Activated CD4-positive, alpha-beta memory T cell treated with anti-CD3 and anti-CD28 coated beads, Interleukin-2, amount 10 ng/mL, durations not matched to agents 7 days and 5 days (primary cell): ENCODE results near the gene ABHD14A. TPM values are rescaled to one million over a fixed set of nuclear protein-coding genes. Genes with fewer than 3 reads are reported as not detected.

Experiments
- CTCF ChIA-PET: fragments of 350-600 bp; sonication (Branson Sonifier 250); formaldehyde crosslinking; loops from one replicate; lab custom pipeline; 2021; ENCODE audit warnings: antibody characterized with exemption, inconsistent platforms; lab: Charles Lee
- POLR2A ChIA-PET: fragments of 350-600 bp; sonication (Branson Sonifier 250); formaldehyde crosslinking; loops from one replicate; lab custom pipeline; 2021; ENCODE audit warnings: antibody characterized with exemption; lab: Charles Lee
- DNase-seq: peaks from one replicate; pipeline ENCODE4 v3.0.0-alpha.2; 2020
- H3K27ac Mint-ChIP-seq: one replicate; pipeline ENCODE4 v1.8.0; 2021; ENCODE audit warnings: mild to moderate bottlenecking, mixed read lengths
- H3K27me3 Mint-ChIP-seq: one replicate; pipeline ENCODE4 v1.8.0; 2021; ENCODE audit warnings: mixed read lengths
- H3K36me3 Mint-ChIP-seq: one replicate; pipeline ENCODE4 v1.8.0; 2021; ENCODE audit warnings: low read depth, mixed read lengths
- H3K4me1 Mint-ChIP-seq: one replicate; pipeline ENCODE4 v1.8.0; 2021; ENCODE audit warnings: mixed read lengths
- H3K4me3 Mint-ChIP-seq: one replicate; pipeline ENCODE4 v1.8.0; 2021; ENCODE audit warnings: mild to moderate bottlenecking, mixed read lengths
- H3K9me3 Mint-ChIP-seq: one replicate; pipeline ENCODE4 v1.8.0; 2021; ENCODE audit warnings: mixed read lengths
- total RNA-seq, 2 experiments: library from RNA; stranded (reverse); gene quantifications; one replicate each; pipeline ENCODE4 v1.2.3, GENCODE V29; 2021

ABHD14A gene
- total RNA-seq, 2 experiments from 2014 or later, result 10.8 to 13.3 TPM

DNA sequence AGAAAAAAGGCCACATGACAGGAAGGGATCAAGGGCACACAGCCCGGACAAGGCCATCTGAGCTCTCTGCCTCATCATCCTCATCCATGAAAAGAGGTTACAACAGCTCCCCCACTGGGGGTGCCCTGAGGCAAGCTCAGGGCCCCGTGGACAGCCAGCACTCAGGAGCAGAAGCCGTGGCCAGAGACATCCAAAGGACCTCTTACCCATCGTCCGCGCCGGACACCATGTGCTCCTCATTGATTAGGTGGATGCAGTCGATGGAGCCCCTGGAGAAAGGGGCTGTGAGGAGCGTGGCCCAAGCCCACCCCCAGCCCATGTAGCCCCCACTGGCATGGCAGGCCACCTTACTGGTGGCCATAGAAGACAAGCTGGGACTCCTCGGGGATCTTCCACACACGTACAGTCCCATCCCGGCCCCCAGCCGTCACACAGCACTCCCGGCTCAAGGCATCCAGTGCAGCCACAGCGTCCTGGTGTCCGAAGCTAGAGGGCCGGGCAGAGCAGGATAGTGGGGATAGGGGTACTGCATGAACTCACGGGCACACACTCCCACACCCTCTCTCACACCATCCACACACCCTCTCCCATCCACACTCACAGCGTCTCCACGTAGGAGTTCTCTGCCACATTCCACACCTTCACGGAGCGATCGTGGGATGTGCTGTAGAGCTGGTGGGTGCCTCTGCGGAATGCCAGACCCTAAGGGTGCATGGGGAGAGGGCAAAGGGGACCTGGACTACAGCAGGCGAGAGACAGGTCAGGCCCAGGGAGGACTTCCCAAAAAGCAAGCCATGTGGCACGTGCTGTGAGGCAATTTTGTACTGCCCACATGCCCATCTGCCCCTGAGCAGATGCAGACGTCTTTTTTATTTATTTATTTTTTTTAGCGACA lies 39.6 kb upstream of the ABHD14A start:
- no peaks in the 10 kb centered on the region for H3K9me3 Mint-ChIP-seq
- POLR2A ChIA-PET, result interaction anchor here (0.6 kb wide), 1 partner anchor 317 kb away, joined by 3 read pairs; no protein-coding TSS in a partner anchor
- H3K36me3 Mint-ChIP-seq, result peaks cover 18% of the 10 kb centered on the region
- no peak overlapping the region for H3K4me3 Mint-ChIP-seq
- CTCF ChIA-PET, result interaction anchor here (0.8 kb wide), 1 partner anchor 8 kb away, joined by 3 read pairs; no protein-coding TSS in a partner anchor
- H3K27ac Mint-ChIP-seq, result no peak overlapping the region
- DNase-seq, result no peak
- H3K27me3 Mint-ChIP-seq, result no peaks in the 10 kb centered on the region
- peaks cover 9% of the 10 kb centered on the region for H3K4me1 Mint-ChIP-seq

DNA sequence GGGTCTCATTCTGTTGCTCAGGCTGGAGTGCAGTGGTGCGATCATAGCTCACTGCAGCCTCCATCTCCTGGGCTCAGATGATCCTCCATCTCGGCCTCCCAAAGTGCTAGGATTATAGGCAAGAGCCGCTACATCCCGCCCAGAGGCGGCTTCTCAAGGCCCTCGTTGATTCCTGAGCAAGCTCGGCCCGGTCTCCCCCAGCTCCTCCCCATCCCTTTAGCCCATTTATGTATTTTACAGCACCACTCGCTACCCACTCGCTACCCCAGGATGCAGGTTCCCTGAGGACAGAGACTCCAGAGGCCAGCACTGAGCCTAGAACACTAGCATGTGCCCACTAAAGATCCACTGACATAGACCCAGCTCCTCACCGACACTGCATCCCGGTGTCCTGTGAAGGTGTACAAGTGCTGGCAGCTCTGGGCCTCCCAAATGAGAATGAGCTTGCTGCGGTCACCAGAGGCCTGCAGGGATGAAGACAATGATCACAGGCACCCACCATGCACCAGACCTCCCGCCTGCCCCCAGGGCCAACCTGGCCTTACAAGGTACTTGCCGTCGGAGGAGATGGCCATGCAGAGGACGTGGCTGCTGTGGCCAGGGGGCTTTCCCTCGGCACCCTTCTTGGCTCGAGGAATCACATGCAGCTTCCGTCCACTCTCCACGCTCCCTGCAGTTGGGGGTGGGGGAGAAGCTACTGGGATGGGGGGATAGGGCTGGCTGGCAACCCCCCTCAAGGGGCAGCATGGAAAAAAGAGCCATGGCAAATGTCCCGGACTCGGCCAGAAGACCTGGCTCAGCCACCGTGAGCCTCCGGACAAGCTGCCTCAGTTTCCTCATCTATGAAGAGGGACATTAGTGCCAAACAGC lies 38.7 kb upstream of the ABHD14A start:
- Mint-ChIP-seq H3K9me3 (no peaks in the 10 kb centered on the region), H3K27ac (no peak overlapping the region), H3K4me1 (peaks cover 18% of the 10 kb centered on the region), H3K4me3 (no peak overlapping the region), H3K27me3 (no peaks in the 10 kb centered on the region), H3K36me3 (peaks cover 20% of the 10 kb centered on the region)
- DNase-seq, result no peak
- CTCF ChIA-PET, result interaction anchor here (0.5 kb wide), 1 partner anchor 9 kb away, joined by 4 read pairs; no protein-coding TSS in a partner anchor
- POLR2A ChIA-PET, result no interaction called here

DNA sequence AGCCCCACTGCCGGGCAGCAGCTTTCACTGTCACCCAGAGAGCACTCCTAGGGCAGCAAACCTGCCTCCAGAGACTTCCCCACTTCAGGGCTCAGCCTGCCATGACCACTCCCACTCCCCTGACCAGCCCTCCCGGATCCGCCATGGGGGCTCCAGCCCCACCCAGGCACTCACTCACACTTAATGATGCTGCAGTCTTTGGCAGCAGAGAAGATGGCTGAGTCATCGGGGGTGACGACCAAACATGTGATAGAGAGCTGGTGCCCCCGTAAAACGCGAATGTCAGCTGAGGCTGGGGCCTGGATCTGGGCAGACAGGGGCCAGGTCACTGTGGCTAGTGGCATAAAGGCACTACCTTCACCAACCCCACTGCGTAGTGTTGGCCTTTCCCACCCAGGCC lies 37.9 kb upstream of the ABHD14A start:
- ChIA-PET POLR2A (no interaction called here), CTCF (no interaction called here)
- H3K27me3 Mint-ChIP-seq, result no peaks in the 10 kb centered on the region
- peaks cover 22% of the 10 kb centered on the region for H3K4me1 Mint-ChIP-seq
- peaks cover 20% of the 10 kb centered on the region for H3K36me3 Mint-ChIP-seq
- H3K4me3 Mint-ChIP-seq, result no peak overlapping the region
- H3K27ac Mint-ChIP-seq, result no peak overlapping the region
- DNase-seq, result peak; percentile 1
- H3K9me3 Mint-ChIP-seq, result no peaks in the 10 kb centered on the region

DNA sequence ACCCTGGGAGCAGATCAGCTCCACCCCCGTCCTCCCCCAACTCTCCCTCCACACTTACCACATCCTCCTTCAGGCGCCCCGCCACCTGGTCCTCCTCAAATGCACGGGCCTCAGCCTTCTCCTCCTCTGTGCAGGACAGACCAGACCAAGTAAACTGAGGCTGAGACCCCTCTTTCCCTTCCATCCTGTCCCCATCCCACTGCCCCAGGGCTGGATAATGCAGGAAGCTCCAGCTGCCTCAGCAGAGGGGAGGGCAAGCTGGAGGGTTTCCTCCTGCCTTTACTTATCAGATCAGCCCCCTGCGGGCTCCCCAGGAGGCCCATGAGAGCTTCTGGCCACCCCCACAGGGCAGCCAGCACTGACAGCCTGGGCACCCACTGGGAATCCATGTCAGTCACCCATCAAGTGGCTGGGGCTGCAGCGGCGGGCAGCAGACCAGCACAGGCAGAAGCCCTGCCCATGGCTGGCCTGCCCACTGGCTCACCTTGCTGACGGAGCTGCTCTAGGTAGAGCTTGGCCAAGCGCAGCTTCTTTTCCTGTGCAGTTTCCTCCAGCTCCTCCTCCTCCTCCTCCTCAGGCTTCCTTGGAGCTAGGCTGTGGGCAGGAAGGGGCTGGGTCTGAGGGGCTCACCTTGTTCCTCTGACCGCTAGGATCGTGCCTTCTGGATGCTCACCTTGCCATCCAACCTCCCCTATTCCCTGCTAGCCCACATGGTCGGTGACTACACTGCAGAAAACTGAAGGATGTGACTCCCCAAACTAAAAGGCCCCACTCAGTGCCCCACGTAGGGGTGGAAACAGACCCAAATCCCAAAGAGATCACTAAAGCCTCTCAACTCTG lies 37.0 kb upstream of the ABHD14A start:
- DNase-seq, result peak; percentile 12
- H3K9me3 Mint-ChIP-seq, result no peaks in the 10 kb centered on the region
- peaks cover 30% of the 10 kb centered on the region for H3K4me1 Mint-ChIP-seq
- H3K36me3 Mint-ChIP-seq, result peaks cover 20% of the 10 kb centered on the region
- H3K27ac Mint-ChIP-seq, result no peak overlapping the region
- POLR2A ChIA-PET, result no interaction called here
- no peaks in the 10 kb centered on the region for H3K27me3 Mint-ChIP-seq
- H3K4me3 Mint-ChIP-seq, result no peak overlapping the region
- CTCF ChIA-PET, result interaction anchor here (1.1 kb wide), 1 partner anchor 45 kb away, joined by 4 read pairs; the partner anchor contains the start of gene ACY1

DNA sequence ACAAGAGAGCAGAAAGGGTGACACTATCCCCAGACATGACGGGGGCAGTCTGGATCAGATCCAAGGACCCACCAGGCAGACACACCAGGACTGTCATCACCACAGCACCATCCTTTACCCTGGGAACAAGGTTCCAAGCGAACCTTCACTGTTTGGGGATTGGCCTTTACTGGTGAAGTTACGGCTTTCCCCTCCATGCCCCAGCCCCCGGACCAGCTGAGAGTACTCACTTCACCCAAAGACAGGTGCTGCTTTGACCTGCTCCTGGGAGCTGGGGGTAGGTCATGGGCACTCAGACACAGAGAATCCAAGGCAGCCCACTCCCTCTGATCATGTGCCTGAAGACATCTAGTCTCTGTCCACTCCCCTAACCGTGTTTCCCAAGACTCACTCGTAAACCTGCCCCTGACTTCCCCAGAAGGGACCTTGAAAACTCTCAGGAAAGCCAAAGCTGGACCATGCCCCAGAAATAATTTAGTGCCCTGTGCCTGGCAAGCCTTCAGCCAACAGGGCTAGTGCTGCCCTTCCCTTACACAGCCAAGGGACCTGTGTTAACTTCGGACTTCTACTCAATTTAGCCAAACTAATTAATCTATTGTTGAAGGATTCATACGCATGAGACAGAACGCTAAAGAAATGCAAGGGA lies 36.0 kb upstream of the ABHD14A start:
- peaks cover 33% of the 10 kb centered on the region for H3K4me1 Mint-ChIP-seq
- no peak for DNase-seq
- peaks cover 18% of the 10 kb centered on the region for H3K36me3 Mint-ChIP-seq
- POLR2A ChIA-PET, result no interaction called here
- CTCF ChIA-PET, result interaction anchor here (0.9 to 1.1 kb wide), 2 partner anchors 43 to 44 kb away, joined by 4 read pairs; partner anchors contain the start of gene ACY1
- H3K27ac Mint-ChIP-seq, result no peak overlapping the region
- no peaks in the 10 kb centered on the region for H3K27me3 Mint-ChIP-seq
- no peaks in the 10 kb centered on the region for H3K9me3 Mint-ChIP-seq
- H3K4me3 Mint-ChIP-seq, result no peak overlapping the region

DNA sequence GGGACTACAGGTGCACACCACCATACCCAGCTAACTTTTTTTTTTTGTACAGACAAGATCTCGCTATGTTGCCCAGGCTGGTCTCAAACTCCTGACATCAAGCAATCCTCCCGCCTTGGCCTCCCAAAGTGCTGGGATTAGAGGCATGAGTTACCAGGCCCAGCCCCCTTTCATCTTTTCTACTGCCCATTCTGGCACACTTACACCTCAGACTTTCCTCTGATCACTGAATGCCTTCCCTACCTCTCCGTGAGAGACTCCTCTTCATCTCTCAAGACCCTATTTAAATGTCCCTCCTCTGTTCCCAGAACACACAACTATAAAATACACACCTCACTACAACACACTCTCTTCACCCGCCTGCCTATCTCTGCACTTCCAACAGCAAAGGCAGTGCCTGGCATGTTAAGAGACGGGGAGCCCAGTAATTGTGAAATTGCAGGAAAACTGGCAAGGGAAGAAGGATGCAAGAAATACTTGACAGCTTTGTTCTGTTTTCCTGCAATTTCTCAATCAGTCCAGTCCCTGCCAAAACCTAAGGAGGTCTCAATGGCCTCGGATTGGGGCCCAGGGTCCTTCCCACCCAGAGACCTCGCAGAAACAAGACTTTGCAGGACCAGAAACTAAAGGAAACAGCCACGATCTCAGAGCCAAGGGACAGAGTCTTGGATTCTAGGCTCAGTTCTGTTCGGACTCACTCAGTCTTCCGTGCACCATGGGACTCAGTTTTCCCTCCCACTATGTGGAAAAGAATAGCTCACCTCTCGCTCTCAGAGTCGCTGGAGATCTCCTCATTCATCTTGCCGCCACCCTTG lies 34.0 kb upstream of the ABHD14A start:
- Mint-ChIP-seq H3K4me3 (peak overlapping the region; percentile 83), H3K4me1 (peaks cover 33% of the 10 kb centered on the region), H3K27ac (peak overlapping the region; percentile 55), H3K9me3 (no peaks in the 10 kb centered on the region), H3K27me3 (no peaks in the 10 kb centered on the region), H3K36me3 (peaks cover 11% of the 10 kb centered on the region)
- POLR2A ChIA-PET, result interaction anchor here (0.7 to 4.2 kb wide), 12 partner anchors 8 to 338 kb away, joined by 3 to 37 read pairs (median 6); partner anchors contain the start of genes ABHD14A, ABHD14B, ACY1 and PCBP4
- CTCF ChIA-PET, result interaction anchor here (0.6 to 3.5 kb wide), 24 partner anchors 8 to 441 kb away, joined by 3 to 52 read pairs (median 5); partner anchors contain the start of genes ABHD14A, ABHD14B, ACY1 and DCAF1
- no peak for DNase-seq

DNA sequence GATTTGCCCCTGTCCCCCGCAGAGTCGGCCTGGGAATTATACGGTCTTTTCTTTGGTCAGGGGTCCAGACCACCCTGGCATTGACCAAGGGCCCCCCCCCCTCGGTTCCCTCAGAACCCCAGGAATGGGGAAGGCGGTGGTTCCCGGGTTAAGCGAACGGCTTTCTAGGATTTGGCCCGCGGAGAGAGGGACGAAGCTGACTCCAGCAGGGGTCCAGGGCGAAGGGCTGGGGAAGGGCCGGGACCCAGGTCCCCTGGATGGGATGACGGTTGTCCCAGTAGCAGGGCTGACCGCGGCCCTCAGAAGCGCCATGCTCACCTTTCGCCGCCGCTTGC lies 33.4 kb upstream of the ABHD14A start:
- Mint-ChIP-seq H3K27me3 (no peaks in the 10 kb centered on the region), H3K27ac (peak overlapping the region; percentile 52), H3K9me3 (no peaks in the 10 kb centered on the region), H3K4me3 (peak overlapping the region; percentile 83), H3K4me1 (peaks cover 33% of the 10 kb centered on the region), H3K36me3 (peaks cover 11% of the 10 kb centered on the region)
- ChIA-PET CTCF (interaction anchor here (0.6 to 3.5 kb wide), 25 partner anchors 9 to 441 kb away, joined by 3 to 52 read pairs (median 5); partner anchors contain the start of genes ABHD14A, ABHD14B, ACY1 and DCAF1), POLR2A (interaction anchor here (0.7 to 4.2 kb wide), 12 partner anchors 9 to 337 kb away, joined by 3 to 37 read pairs (median 6); partner anchors contain the start of genes ABHD14A, ABHD14B, ACY1 and PCBP4)
- no peak for DNase-seq

DNA sequence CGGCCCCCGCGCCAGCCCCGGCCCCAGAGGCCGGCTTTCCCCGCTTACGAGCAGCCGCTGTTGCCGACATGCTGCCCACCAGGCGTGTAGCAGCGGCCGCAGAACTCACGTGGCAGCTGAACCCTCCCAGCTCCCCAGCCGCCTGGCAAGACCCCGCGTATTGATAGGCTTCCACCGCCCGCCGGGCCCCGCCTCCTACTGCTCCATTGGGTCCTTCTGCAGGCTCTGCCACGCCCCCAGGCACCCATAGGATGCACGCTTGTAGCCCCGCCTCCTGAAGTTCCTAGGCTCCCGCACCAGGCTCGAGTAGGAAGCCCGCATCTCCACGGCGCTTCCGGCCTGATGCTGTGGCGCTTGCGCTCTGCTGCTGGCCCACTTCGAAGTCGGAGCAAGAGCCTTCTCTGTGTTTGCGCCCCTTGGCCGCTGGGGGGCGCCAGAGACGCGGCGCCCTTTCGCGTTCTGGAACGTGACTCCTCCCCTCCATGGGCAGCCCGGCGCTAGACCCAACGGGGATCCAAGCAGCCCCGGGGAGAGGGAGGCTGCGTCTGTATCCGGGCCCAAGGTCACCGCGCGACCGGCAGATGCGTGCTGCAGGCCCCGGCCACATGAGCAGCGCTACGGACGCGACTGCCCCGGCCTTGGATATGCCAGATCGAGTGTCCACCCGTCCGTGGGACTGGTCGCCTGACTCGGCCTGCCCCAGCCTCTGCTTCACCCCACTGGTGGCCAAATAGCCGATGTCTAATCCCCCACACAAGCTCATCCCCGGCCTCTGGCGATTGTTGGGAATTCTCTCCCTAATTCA lies 32.9 kb upstream of the ABHD14A start, which contains the start of the genes PARP3 and RRP9:
Gene PARP3 (plus strand): TSS at position 566 of the 805 bp plus-strand sequence. CDS start 993 bp downstream, outside the sequence.
Gene RRP9 (minus strand): TSS at position 107 of the 805 bp plus-strand sequence. CDS start 37 bp downstream, at position 70.
- H3K27ac Mint-ChIP-seq, result peak within 1 kb of the TSS; percentile 84
- no peaks in the 10 kb centered on the region for H3K27me3 Mint-ChIP-seq
- H3K4me3 Mint-ChIP-seq, result peak within 1 kb of the TSS; percentile 83
- no peaks in the 10 kb centered on the region for H3K9me3 Mint-ChIP-seq
- peaks cover 7% of the 10 kb centered on the region for H3K36me3 Mint-ChIP-seq
- peaks cover 33% of the 10 kb centered on the region for H3K4me1 Mint-ChIP-seq
- ChIA-PET POLR2A (interaction anchor here (0.7 to 4.2 kb wide), 17 partner anchors 9 to 336 kb away, joined by 3 to 37 read pairs (median 3); partner anchors contain the start of genes ABHD14A, ABHD14B, ACY1 and PCBP4), CTCF (interaction anchor here (0.6 to 3.5 kb wide), 35 partner anchors 7 to 442 kb away, joined by 3 to 52 read pairs (median 3); partner anchors contain the start of genes ABHD14A, ABHD14B, ACY1 and DCAF1)
- DNase-seq, result peak; percentile 100

DNA sequence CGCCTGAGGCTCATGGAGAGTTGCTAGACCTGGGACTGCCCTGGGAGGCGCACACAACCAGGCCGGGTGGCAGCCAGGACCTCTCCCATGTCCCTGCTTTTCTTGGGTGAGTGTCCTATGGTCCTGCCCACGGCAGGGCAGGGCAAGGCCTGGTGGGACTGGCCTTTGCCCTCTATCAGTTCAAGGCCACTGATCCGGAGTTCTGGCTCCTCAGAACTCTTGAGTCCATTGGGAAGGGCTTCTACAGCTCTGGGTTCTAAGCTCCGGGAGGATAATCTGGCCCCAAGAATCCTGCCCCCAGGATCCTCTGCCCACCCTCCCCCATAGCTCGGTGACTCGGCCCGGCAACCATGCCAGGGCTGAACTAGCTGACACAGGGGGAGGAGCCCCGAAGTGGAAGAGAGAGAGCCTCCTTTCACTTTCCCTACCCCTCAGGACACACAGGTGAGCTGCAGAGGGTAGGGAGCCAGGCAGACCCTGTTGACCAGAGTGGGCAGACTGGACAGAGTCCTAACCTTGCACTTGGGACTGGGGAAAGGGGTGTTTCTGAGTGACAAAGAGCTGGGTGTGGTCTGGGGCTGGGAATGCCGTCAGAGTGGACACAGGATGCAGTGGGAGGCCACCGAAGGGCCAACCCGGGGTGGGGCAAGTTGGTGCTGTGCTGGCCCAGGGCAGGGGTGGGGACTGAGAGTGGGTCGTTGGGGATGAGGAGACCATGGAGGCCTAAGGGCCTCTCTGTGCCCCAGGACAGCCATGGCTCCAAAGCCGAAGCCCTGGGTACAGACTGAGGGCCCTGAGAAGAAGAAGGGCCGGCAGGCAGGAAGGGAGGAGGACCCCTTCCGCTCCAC lies 32.0 kb upstream of the ABHD14A start:
- H3K36me3 Mint-ChIP-seq, result peaks cover 2% of the 10 kb centered on the region
- CTCF ChIA-PET, result interaction anchor here (0.7 to 3.5 kb wide), 20 partner anchors 8 to 441 kb away, joined by 3 to 52 read pairs (median 4); partner anchors contain the start of genes ABHD14A, ABHD14B, ACY1 and DUSP7

More for the DNA sequence above, 32.0 kb upstream of the ABHD14A start:
- no peaks in the 10 kb centered on the region for H3K9me3 Mint-ChIP-seq
- peak overlapping the region; percentile 83 for H3K4me3 Mint-ChIP-seq
- peak; percentile 68 for DNase-seq
- no peaks in the 10 kb centered on the region for H3K27me3 Mint-ChIP-seq
- peak overlapping the region; percentile 84 for H3K27ac Mint-ChIP-seq
- H3K4me1 Mint-ChIP-seq, result peaks cover 33% of the 10 kb centered on the region
- POLR2A ChIA-PET, result interaction anchor here (0.9 to 4.2 kb wide), 13 partner anchors 10 to 257 kb away, joined by 3 to 37 read pairs (median 5); partner anchors contain the start of genes ABHD14A, ABHD14B, ACY1 and PCBP4
